K562 (cell line): ENCODE data around the gene CDK9. TPM values are rescaled to one million over a fixed set of nuclear protein-coding genes. Genes with fewer than 3 reads are reported as not detected.

Experiments used
- CREM ChIP-seq: IDR thresholded peaks from 2 replicates; pipeline ENCODE4 v1.6.1; 2014; ENCODE audit warnings: antibody characterized with exemption, low read depth
- FOXJ3 ChIP-seq: sonication (generic); formaldehyde crosslinking; IDR thresholded peaks from 2 replicates; pipeline ENCODE4 v1.4.0; 2020; ENCODE audit warnings: mild to moderate bottlenecking, missing genetic modification reagents
- GABPA ChIP-seq: fragments of 200-800 bp; sonication (Bioruptor generic); conservative IDR thresholded peaks from 2 replicates; pipeline ENCODE4 v1.6.1; 2016; ENCODE audit warnings: low read depth, missing genetic modification characterization, missing compliant biosample characterization
- GABPB2 ChIP-seq: fragments of 250-450 bp; sonication (Bioruptor Pico); conservative IDR thresholded peaks from 2 replicates; pipeline ENCODE4 v1.5.1; 2021; ENCODE audit warnings: mild to moderate bottlenecking
- GTF2F1 ChIP-seq: IDR thresholded peaks from 2 replicates; pipeline ENCODE4 v1.6.1; 2011; ENCODE audit warnings: low read depth, low read length, improper control_type of control experiment
- HEY1 ChIP-seq: fragments of 250-450 bp; sonication (Bioruptor Pico); IDR thresholded peaks from 2 replicates; pipeline ENCODE4 v1.5.0; 2020; ENCODE audit warnings: mild to moderate bottlenecking, moderate library complexity, borderline replicate concordance
- MIER1 ChIP-seq: fragments of 450-650 bp; IDR thresholded peaks from 2 replicates; pipeline ENCODE4 v1.6.1; 2016; ENCODE audit warnings: antibody characterized with exemption, mild to moderate bottlenecking, low read depth
- MYBL2 ChIP-seq, 2 experiments: fragments of 450-650 bp in 1 of 2; sonication (generic) in 1 of 2; formaldehyde crosslinking in 1 of 2; IDR thresholded peaks; 2 replicates each; pipeline versions ENCODE4 v1.6.1 to v1.8.1; 2017 to 2022; ENCODE audit warnings: borderline replicate concordance in 1 of 2, inconsistent platforms in 1 of 2, low read depth in 1 of 2, mild to moderate bottlenecking in 1 of 2, missing genetic modification reagents in 1 of 2, moderate library complexity in 1 of 2
- NFIC ChIP-seq: fragments of 450-650 bp; IDR thresholded peaks from 2 replicates; pipeline ENCODE4 v1.6.1; 2017; ENCODE audit warnings: mild to moderate bottlenecking, inconsistent platforms
- POLR2H ChIP-seq: IDR thresholded peaks from 2 replicates; pipeline ENCODE4 v1.6.1; 2016; ENCODE audit warnings: missing genetic modification characterization, low read depth, mild to moderate bottlenecking, control low read depth, missing compliant biosample characterization, moderate library complexity
- RFX7 ChIP-seq: fragments of 250-450 bp; sonication (Bioruptor Pico); IDR thresholded peaks from 2 replicates; pipeline ENCODE4 v1.5.1; 2021; ENCODE audit warnings: mild to moderate bottlenecking
- SLC30A9 ChIP-seq: fragments of 250-450 bp; sonication (Bioruptor Pico); IDR thresholded peaks from 2 replicates; pipeline ENCODE4 v1.8.0; 2022; ENCODE audit warnings: mild to moderate bottlenecking, moderate library complexity
- ZBED1 ChIP-seq: IDR thresholded peaks from 2 replicates; pipeline ENCODE4 v1.6.1; 2014
- ZBTB34 ChIP-seq: fragments of 250-450 bp; sonication (Bioruptor Pico); IDR thresholded peaks from 2 replicates; pipeline ENCODE4 v1.8.0; 2021; ENCODE audit warnings: mild to moderate bottlenecking, moderate library complexity
- ZBTB40 ChIP-seq, 2 experiments: fragments of 450-650 bp in 1 of 2; sonication (generic) in 1 of 2; formaldehyde crosslinking in 1 of 2; IDR thresholded peaks; 2 replicates each; pipeline versions ENCODE4 v1.7.1 to v1.9.0; 2016 to 2022; ENCODE audit warnings: inconsistent platforms in 1 of 2, mild to moderate bottlenecking in 1 of 2, missing genetic modification reagents in 1 of 2
- ZNF431 ChIP-seq: sonication (generic); formaldehyde crosslinking; IDR thresholded peaks from 2 replicates; pipeline ENCODE4 v1.8.0; 2022; ENCODE audit warnings: mild to moderate bottlenecking, missing genetic modification reagents
- ZNF589 ChIP-seq: fragments of 200-800 bp; sonication (Bioruptor generic); IDR thresholded peaks from 2 replicates; pipeline ENCODE4 v1.6.1; 2016; ENCODE audit warnings: low read depth, missing genetic modification characterization, missing compliant biosample characterization
- ZNF707 ChIP-seq: fragments of 250-450 bp; sonication (Bioruptor Pico); conservative IDR thresholded peaks from 2 replicates; pipeline ENCODE4 v1.8.0; 2022; ENCODE audit warnings: inconsistent platforms, mild to moderate bottlenecking, moderate library complexity
- polyA plus RNA-seq, 8 experiments: library from polyadenylated mRNA; depleted of rRNA in 4 of 8; stranded (reverse) in 5 of 8; unstranded in 3 of 8; fragments of >200 nt; fragmentation: Nextera tagmentation in 2 of 8; fragmentation: Illumina TruSeq in 1 of 8; extraction: Ambion mirVana in 2 of 8; extraction: Trizol in 1 of 8; gene quantifications; 2 replicates each; pipeline versions ENCODE4 v1.2.1 to v1.2.3, GENCODE V29; 2011 to 2014; ENCODE audit warnings: inconsistent platforms in 1 of 8, missing spikeins in 1 of 8
- total RNA-seq, 7 experiments: library from RNA; depleted of rRNA in 6 of 7; stranded (reverse); fragments of >200 nt in 6 of 7; fragmentation: Illumina TruSeq in 2 of 7; extraction: Trizol in 2 of 7; gene quantifications; 2 replicates each; pipeline versions ENCODE4 v1.2.1 to v1.2.3, GENCODE V29; 2011 to 2021; ENCODE audit warnings: low replicate concordance in 1 of 7

CDK9 gene
- total and polyA plus RNA-seq, 9 of the 15 experiments (the other 6 are each of a cell fraction or from before 2014, with no cell fraction given): 4.2 to 78.6 (median 33.0) TPM

GRCh38 chr9:127828262-127829031, 42.6 kb downstream of the CDK9 start (continued):
- TF ChIP-seq ZBTB40 (IDR thresholded peaks at IDR 0.05): peak; percentile 38; the same call in 1 of the 2 replicates
- TF ChIP-seq ZBTB40 (CRISPR knock-in tag; IDR thresholded peaks at IDR 0.05): no peak
- TF ChIP-seq GTF2F1: 0 out of 2 replicates have a peak, but pooled peaks have one; percentile 67
- TF ChIP-seq FOXJ3 (CRISPR knock-in tag): no peak
- TF ChIP-seq SLC30A9 (CRISPR knock-in tag): no peak
- TF ChIP-seq RFX7: no peak
- TF ChIP-seq NFIC: peak; percentile 42
- TF ChIP-seq MIER1: no peak
- no peak for TF ChIP-seq CREM
- TF ChIP-seq HEY1 (CRISPR knock-in tag): no peak
- TF ChIP-seq ZBTB34: no peak
- peak; percentile 22; the same call in 1 of the 2 replicates for TF ChIP-seq ZNF589 (CRISPR knock-in tag)
- no peak for TF ChIP-seq ZNF431
- TF ChIP-seq MYBL2 (IDR thresholded peaks at IDR 0.05; ENCODE audit: low read depth): no peak
- TF ChIP-seq MYBL2 (CRISPR knock-in tag; IDR thresholded peaks at IDR 0.05; ENCODE audit: borderline replicate concordance): no peak
- no peak for TF ChIP-seq ZNF707 (CRISPR knock-in tag)
- no peak for TF ChIP-seq GABPB2 (CRISPR knock-in tag)
- TF ChIP-seq POLR2H (tag): peak; percentile 90
- no peak for TF ChIP-seq ZBED1
- TF ChIP-seq GABPA: peak; percentile 60
